Tibial nerve (tissue), 4 donors: ENCODE data around the gene ZBTB17. TPM values are rescaled to one million over a fixed set of nuclear protein-coding genes. Genes with fewer than 3 reads are reported as not detected.

Source experiments
- DNase-seq, 2 donors: peaks; one replicate each; pipeline ENCODE4 v3.0.0-alpha.2; 2019; ENCODE audit warnings: low spot score in 2 of 2
- H3K27ac ChIP-seq, 4 donors: fragments of 200-600 bp; sonication (generic) in 3 of 4; one replicate each; pipeline ENCODE4 v1.5.1; 2017 to 2019; ENCODE audit warnings: mild to moderate bottlenecking in 1 of 4
- H3K27me3 ChIP-seq, 2 donors: fragments of 200-600 bp; sonication (generic) in 1 of 2; one replicate each; pipeline versions ENCODE4 v1.5.1 to v1.6.0; 2017 to 2019
- H3K36me3 ChIP-seq, 3 donors: fragments of 200-600 bp; sonication (generic); one replicate each; pipeline ENCODE4 v1.5.1; 2018 to 2019
- H3K4me1 ChIP-seq, 4 donors: fragments of 200-600 bp; sonication (generic) in 3 of 4; one replicate each; pipeline ENCODE4 v1.5.1; 2017 to 2019
- H3K4me3 ChIP-seq, 4 donors: fragments of 200-600 bp; sonication (generic) in 3 of 4; one replicate each; pipeline ENCODE4 v1.5.1; 2017 to 2019; ENCODE audit warnings: mild to moderate bottlenecking in 1 of 4, moderate library complexity in 1 of 4
- H3K9me3 ChIP-seq, 4 donors: fragments of 200-600 bp; sonication (generic) in 3 of 4; one replicate each; pipeline ENCODE4 v1.5.1; 2017 to 2019
- CTCF ChIP-seq, 5 experiments: fragments of 200-600 bp in 3 of 5; fragments of 450-650 bp in 2 of 5; sonication (generic) in 3 of 5; IDR thresholded peaks; one replicate each; pipeline ENCODE4 v1.5.1; 2016 to 2019; ENCODE audit warnings: antibody characterized with exemption in 5 of 5, mild to moderate bottlenecking in 3 of 5, moderate library complexity in 2 of 5
- EP300 ChIP-seq, 2 donors: sonication (generic); formaldehyde crosslinking; IDR thresholded peaks; one replicate each; pipeline ENCODE4 v1.6.1; 2017; ENCODE audit warnings: antibody characterized with exemption in 2 of 2, mild to moderate bottlenecking in 1 of 2
- POLR2A ChIP-seq, 2 donors: fragments of 450-650 bp; IDR thresholded peaks; one replicate each; pipeline ENCODE4 v1.6.1; 2017; ENCODE audit warnings: antibody characterized with exemption in 2 of 2, mild to moderate bottlenecking in 2 of 2, moderate library complexity in 2 of 2
- WGBS, 2 donors: methylation state at CpG; one replicate each; pipeline ENCODE4 v1.1.5; 2018; 5-methylcytosine and 5-hydroxymethylcytosine counted together
- total RNA-seq, 4 donors: library from RNA; depleted of rRNA; stranded (reverse); fragments of >200 nt; gene quantifications; one replicate each; pipeline ENCODE4 v1.1.0, GENCODE V29; 2016

ZBTB17 gene
- total RNA-seq, 4 donors from 2014 or later: 34.5 to 85.2 (median 52.4) TPM

DNA sequence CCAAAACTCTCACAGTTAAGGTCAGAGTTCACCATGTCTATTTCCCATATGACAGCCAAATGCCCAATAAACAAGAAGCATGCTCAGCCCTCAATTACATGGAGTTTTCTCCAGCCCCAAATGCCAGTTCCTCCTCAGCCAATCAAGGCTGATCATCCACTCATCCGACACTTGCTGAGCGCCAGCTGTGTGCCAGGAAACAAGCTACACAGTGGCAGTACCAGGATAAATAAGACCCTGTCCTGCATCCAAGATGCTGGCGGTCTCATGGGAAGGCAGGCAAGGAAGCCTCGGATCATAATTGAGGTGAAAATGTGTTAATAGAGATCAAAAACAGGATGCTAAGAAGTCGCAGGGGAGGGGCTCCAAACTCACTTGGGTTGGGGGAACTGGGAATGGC is 7.7 kb downstream of the ZBTB17 start:
- no peak for DNase-seq
- TF ChIP-seq POLR2A (IDR thresholded peaks at IDR 0.05) (no peak), CTCF (IDR thresholded peaks at IDR 0.05) (no peak), EP300 (IDR thresholded peaks at IDR 0.05) (no peak)
- 85 to 86% methylated on average over 5 of the region's 5 CpGs for whole genome bisulfite sequencing, 2 donors
- Histone ChIP-seq H3K4me1 (peaks cover 0 to 59% (median 25%) of the 10 kb centered on the region in 4 donors), H3K27ac (no peak overlapping the region), H3K27me3 (no peaks in the 10 kb centered on the region), H3K4me3 (no peak overlapping the region), H3K36me3 (peaks cover 0 to 45% (median 0%) of the 10 kb centered on the region in 3 donors), H3K9me3 (no peaks in the 10 kb centered on the region)

DNA sequence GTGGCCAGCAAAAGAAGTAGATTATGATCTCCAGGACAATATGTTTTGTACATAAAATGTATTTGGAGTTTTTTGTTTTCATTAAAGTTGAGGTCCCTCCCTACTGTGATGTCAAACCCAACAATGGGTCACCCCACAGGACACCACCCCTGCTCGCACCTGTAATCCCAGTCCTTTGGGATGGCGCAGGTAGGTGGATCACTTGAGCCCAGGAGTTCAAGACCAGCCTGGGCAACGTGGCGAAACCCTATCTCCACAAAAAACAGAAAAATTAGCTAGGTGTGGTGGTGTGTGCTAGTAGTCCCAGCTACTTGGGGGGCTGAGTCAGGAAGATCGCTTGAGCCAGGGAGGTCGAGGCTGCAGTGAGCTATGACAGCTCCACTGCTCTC is 9.0 kb downstream of the ZBTB17 start:
- Histone ChIP-seq H3K9me3 (no peaks in the 10 kb centered on the region), H3K4me3 (no peak overlapping the region), H3K27ac (peak overlapping the region in 3 of 4 donors; percentile 63 to 83 (median 80)), H3K27me3 (no peaks in the 10 kb centered on the region), H3K4me1 (peaks cover 0 to 68% (median 25%) of the 10 kb centered on the region in 4 donors), H3K36me3 (peaks cover 0 to 32% (median 0%) of the 10 kb centered on the region in 3 donors)
- DNase-seq: no peak
- TF ChIP-seq CTCF (IDR thresholded peaks at IDR 0.05): no peak
- no peak for TF ChIP-seq EP300 (IDR thresholded peaks at IDR 0.05)
- TF ChIP-seq POLR2A (IDR thresholded peaks at IDR 0.05): no peak
- 96 to 97% methylated on average over 6 of the region's 6 CpGs for WGBS, 2 donors

GRCh38 chr1:15966081-15966955 is 9.6 kb downstream of the ZBTB17 start:
- TF ChIP-seq EP300 (IDR thresholded peaks at IDR 0.05): no peak
- no peak for TF ChIP-seq POLR2A (IDR thresholded peaks at IDR 0.05)
- peak overlapping the region; percentile 28 to 83 (median 72) for H3K27ac ChIP-seq
- no peaks in the 10 kb centered on the region for H3K27me3 ChIP-seq
- DNase-seq: peak in 1 of 2 donors; percentile 40
- H3K4me1 ChIP-seq: peaks cover 0 to 69% (median 25%) of the 10 kb centered on the region in 4 donors
- WGBS, 2 donors: 40% methylated on average over 18 of the region's 18 CpGs
- no peaks in the 10 kb centered on the region for H3K9me3 ChIP-seq
- peaks cover 0 to 27% (median 0%) of the 10 kb centered on the region in 3 donors for H3K36me3 ChIP-seq
- peak overlapping the region in 1 of 4 donors; percentile 1 for H3K4me3 ChIP-seq

DNA sequence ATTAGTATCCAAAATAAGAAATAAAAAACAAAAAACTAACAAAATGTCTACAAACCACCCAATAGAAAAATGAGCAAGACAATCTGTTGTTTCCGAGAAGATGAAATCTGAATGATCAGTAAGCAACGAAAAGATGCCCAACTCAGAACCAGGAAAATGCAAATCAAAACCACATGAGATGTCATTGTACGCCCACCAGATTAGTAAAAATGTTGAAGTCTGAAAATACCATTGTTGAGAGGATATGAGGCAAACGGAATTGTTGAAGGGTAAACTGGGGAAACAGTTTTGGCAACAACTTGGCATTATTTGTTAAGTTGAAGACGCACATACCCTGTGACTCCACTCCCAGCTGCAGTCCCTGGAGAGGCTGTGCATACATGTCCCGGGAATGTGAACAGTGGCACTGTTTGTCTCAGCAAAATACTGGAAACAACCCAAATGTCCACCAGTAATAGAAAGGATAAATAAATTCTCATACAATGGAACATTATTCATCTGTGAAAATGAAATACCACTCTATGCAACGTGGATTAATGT is 10.6 kb downstream of the ZBTB17 start:
- Histone ChIP-seq H3K27me3 (no peaks in the 10 kb centered on the region), H3K4me3 (peak overlapping the region in 1 of 4 donors; percentile 1), H3K36me3 (peaks cover 0 to 23% (median 0%) of the 10 kb centered on the region in 3 donors), H3K4me1 (peaks cover 0 to 71% (median 25%) of the 10 kb centered on the region in 4 donors), H3K27ac (peak overlapping the region in 3 of 4 donors; percentile 63 to 83 (median 80)), H3K9me3 (no peaks in the 10 kb centered on the region)
- TF ChIP-seq POLR2A (IDR thresholded peaks at IDR 0.05) (no peak), EP300 (IDR thresholded peaks at IDR 0.05) (peak; percentile 75 to 83)
- peak in 1 of 2 donors; percentile 27 for DNase-seq
- 29 to 32% methylated on average over 7 of the region's 7 CpGs for WGBS, 2 donors

DNA sequence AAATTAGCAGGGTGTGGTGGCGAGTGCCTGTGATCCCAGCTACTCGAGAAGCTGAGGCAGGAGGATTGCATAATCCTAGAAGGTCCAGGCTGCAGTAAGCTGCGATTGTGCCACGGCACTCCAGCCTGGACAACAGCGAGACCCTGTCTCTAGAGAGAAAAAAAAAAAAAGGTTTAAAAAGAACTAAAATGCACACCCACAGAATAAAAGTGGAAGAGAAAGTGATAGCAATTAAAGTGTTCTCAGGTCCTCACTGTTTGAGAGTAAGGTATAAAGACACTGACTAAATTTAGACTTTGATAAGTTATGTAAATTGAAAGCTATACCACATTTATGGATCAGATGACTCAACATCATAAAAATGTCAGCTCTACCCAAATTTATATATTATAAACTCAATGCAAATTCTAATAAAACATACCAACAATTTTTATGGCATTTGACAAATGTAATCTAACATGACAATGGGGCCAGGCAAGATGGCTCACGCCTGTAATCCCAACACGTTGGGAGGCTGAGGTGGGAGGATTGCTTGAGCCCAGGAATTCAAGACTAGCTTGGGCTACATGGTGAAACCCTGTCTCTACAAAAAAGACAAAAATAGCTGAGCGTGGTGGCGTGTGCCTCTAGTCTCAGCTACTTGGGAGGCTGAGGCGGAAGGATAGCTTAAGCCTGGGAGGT is 11.8 kb downstream of the ZBTB17 start:
- H3K27me3 ChIP-seq: no peaks in the 10 kb centered on the region
- H3K9me3 ChIP-seq: no peaks in the 10 kb centered on the region
- 80 to 81% methylated on average over 10 of the region's 10 CpGs for WGBS, 2 donors
- no peak overlapping the region for H3K4me3 ChIP-seq
- no peak for DNase-seq
- TF ChIP-seq EP300 (IDR thresholded peaks at IDR 0.05) (no peak), POLR2A (IDR thresholded peaks at IDR 0.05) (no peak), CTCF (IDR thresholded peaks at IDR 0.05) (no peak)
- H3K27ac ChIP-seq: peak overlapping the region in 3 of 4 donors; percentile 13 to 83 (median 80)
- peaks cover 0 to 11% (median 0%) of the 10 kb centered on the region in 3 donors for H3K36me3 ChIP-seq
- peaks cover 0 to 83% (median 25%) of the 10 kb centered on the region in 4 donors for H3K4me1 ChIP-seq
